IMR-90 (cell line): Measurements from ENCODE around the gene ACVR1B. TPM values are rescaled to one million over a fixed set of nuclear protein-coding genes. Genes with fewer than 3 reads are reported as not detected.

Experiments
- ATAC-seq: fragments of 200-7000 bp; cut with Tn5 transposase; 2 replicates; pipeline ENCODE4 v1.9.1; 2020; ENCODE audit warnings: low read depth, mild to moderate bottlenecking, moderate library complexity
- BruUV-seq: library from RNA; stranded (reverse); fragments of 400-500 nt; replicated peaks from 2 replicates; lab custom pipeline; 2021; lab: Mats Ljungman, UMichigan
- CTCF ChIA-PET: fragments of 300-600 bp; formaldehyde crosslinking; extraction: SDS; loops from one replicate; lab custom pipeline; 2021; ENCODE audit warnings: antibody characterized with exemption; lab: Yijun Ruan, JAX
- POLR2A ChIA-PET: fragments of 300-600 bp; sonication (Branson Sonifier 250); formaldehyde crosslinking; loops from one replicate; lab custom pipeline; 2022; ENCODE audit warnings: antibody characterized with exemption; ENCODE audit not compliant: unreplicated experiment; lab: Charles Lee
- DNase-seq: peaks from one replicate; pipeline ENCODE4 v3.0.0; 2013
- H2AFZ ChIP-seq: replicated peaks from 2 replicates; pipeline ENCODE3; 2013; ENCODE audit warnings: low read length, mild to moderate bottlenecking; ENCODE audit not compliant: poor library complexity
- H2AK5ac ChIP-seq: 2 replicates; pipeline ENCODE4 v1.6.1; 2013; ENCODE audit warnings: low read depth, low read length, inconsistent platforms
- H2AK9ac ChIP-seq: replicated peaks from 2 replicates; pipeline ENCODE3; 2013; ENCODE audit warnings: mild to moderate bottlenecking, low read depth, low read length, moderate library complexity; ENCODE audit not compliant: poor library complexity
- H2BK120ac ChIP-seq: 2 replicates; pipeline ENCODE4 v1.6.1; 2013; ENCODE audit warnings: low read depth, low read length, inconsistent platforms
- H2BK15ac ChIP-seq: 3 replicates; pipeline ENCODE4 v1.6.1; 2013; ENCODE audit warnings: low read depth, low read length, inconsistent platforms
- H2BK20ac ChIP-seq: 2 replicates; pipeline ENCODE4 v1.6.1; 2013; ENCODE audit warnings: low read depth, mild to moderate bottlenecking, inconsistent platforms, low read length, moderate library complexity
- H2BK5ac ChIP-seq: 2 replicates; pipeline ENCODE4 v1.6.1; 2013; ENCODE audit warnings: mild to moderate bottlenecking, low read depth, low read length, inconsistent platforms; ENCODE audit not compliant: poor library complexity, severe bottlenecking
- H3K14ac ChIP-seq: replicated peaks from 2 replicates; pipeline ENCODE4 v1.6.1; 2013; ENCODE audit warnings: low read depth, low read length, inconsistent platforms
- H3K18ac ChIP-seq: 2 replicates; pipeline ENCODE4 v1.6.1; 2013; ENCODE audit warnings: low read depth, low read length, control low read depth
- H3K23ac ChIP-seq: 2 replicates; pipeline ENCODE4 v1.6.1; 2013; ENCODE audit warnings: low read depth, low read length, inconsistent platforms
- H3K27ac ChIP-seq: 2 replicates; pipeline ENCODE4 v1.5.1; 2013; ENCODE audit warnings: mild to moderate bottlenecking, control low read depth, low read length; ENCODE audit not compliant: insufficient read depth
- H3K27me3 ChIP-seq: 2 replicates; pipeline ENCODE4 v1.6.1; 2013; ENCODE audit warnings: low read length; ENCODE audit not compliant: control insufficient read depth, insufficient read depth
- H3K36me3 ChIP-seq: 2 replicates; pipeline ENCODE4 v1.6.1; 2013; ENCODE audit warnings: low read length, mixed read lengths; ENCODE audit not compliant: control insufficient read depth, insufficient read depth
- H3K4ac ChIP-seq: 2 replicates; pipeline ENCODE4 v1.6.1; 2013; ENCODE audit warnings: low read depth, low read length, inconsistent platforms
- H3K4me1 ChIP-seq: 2 replicates; pipeline ENCODE4 v1.6.1; 2013; ENCODE audit warnings: low read length, mixed read lengths; ENCODE audit not compliant: control insufficient read depth, insufficient read depth
- H3K4me2 ChIP-seq: 2 replicates; pipeline ENCODE4 v1.6.1; 2013; ENCODE audit warnings: low read depth, mild to moderate bottlenecking, control low read depth, low read length, moderate library complexity
- H3K4me3 ChIP-seq: 2 replicates; pipeline ENCODE4 v1.5.1; 2013; ENCODE audit warnings: low read depth, mild to moderate bottlenecking, control low read depth, low read length, moderate library complexity; ENCODE audit not compliant: insufficient read depth
- H3K56ac ChIP-seq: 2 replicates; pipeline ENCODE4 v1.6.1; 2013; ENCODE audit warnings: low read length, inconsistent platforms; ENCODE audit not compliant: insufficient read depth; ENCODE audit errors: extremely low read depth
- H3K79me1 ChIP-seq, 2 experiments: 2 replicates each; pipeline ENCODE4 v1.6.1; 2013; ENCODE audit warnings: low read length in 2 of 2, inconsistent platforms in 1 of 2, low read depth in 1 of 2
- H3K9ac ChIP-seq: 2 replicates; pipeline ENCODE4 v1.6.1; 2013; ENCODE audit warnings: low read depth, low read length, control low read depth
- H3K9me1 ChIP-seq: 2 replicates; pipeline ENCODE4 v1.6.1; 2013; ENCODE audit warnings: low read length, inconsistent platforms; ENCODE audit not compliant: insufficient read depth
- H3K9me3 ChIP-seq: 2 replicates; pipeline ENCODE4 v1.6.1; 2013; ENCODE audit warnings: low read length; ENCODE audit not compliant: control insufficient read depth, insufficient read depth
- H4K20me1 ChIP-seq: 2 replicates; pipeline ENCODE4 v1.6.1; 2013; ENCODE audit warnings: low read length, inconsistent platforms; ENCODE audit not compliant: insufficient read depth
- H4K5ac ChIP-seq: 2 replicates; pipeline ENCODE4 v1.6.1; 2013; ENCODE audit warnings: mild to moderate bottlenecking, low read depth, low read length, control low read depth
- H4K8ac ChIP-seq, 2 experiments: 2 replicates each; pipeline ENCODE4 v1.6.1; 2013; ENCODE audit warnings: low read depth in 2 of 2, low read length in 2 of 2, control low read depth in 1 of 2, inconsistent platforms in 1 of 2
- H4K91ac ChIP-seq: 2 replicates; pipeline ENCODE4 v1.6.1; 2013; ENCODE audit warnings: low read depth, low read length, inconsistent platforms; ENCODE audit not compliant: insufficient read depth
- BHLHE40 ChIP-seq: fragments of 150-350 bp; IDR thresholded peaks from 2 replicates; pipeline ENCODE4 v1.6.1; 2016; ENCODE audit warnings: mild to moderate bottlenecking, low read depth, low read length
- CEBPB ChIP-seq: IDR thresholded peaks from 2 replicates; pipeline ENCODE4 v1.6.1; 2012; ENCODE audit warnings: low read depth, low read length, improper control_type of control experiment
- CHD1 ChIP-seq: IDR thresholded peaks from 2 replicates; pipeline ENCODE4 v1.6.1; 2012; ENCODE audit warnings: low read depth, low read length, improper control_type of control experiment
- CTCF ChIP-seq: conservative IDR thresholded peaks from 2 replicates; pipeline ENCODE4 v1.5.1; 2012; ENCODE audit warnings: mild to moderate bottlenecking, low read depth, low read length, improper control_type of control experiment
- ELK1 ChIP-seq: fragments of 150-350 bp; IDR thresholded peaks from 2 replicates; pipeline ENCODE4 v1.6.1; 2016; ENCODE audit warnings: low read depth, mild to moderate bottlenecking, low read length, moderate library complexity, borderline replicate concordance
- FOS ChIP-seq: fragments of 150-350 bp; IDR thresholded peaks from 2 replicates; pipeline ENCODE4 v1.6.1; 2016; ENCODE audit warnings: low read depth, low read length
- MAFK ChIP-seq: IDR thresholded peaks from 2 replicates; pipeline ENCODE4 v1.6.1; 2012; ENCODE audit warnings: low read depth, low read length, improper control_type of control experiment
- MAZ ChIP-seq: IDR thresholded peaks from 2 replicates; pipeline ENCODE4 v1.6.1; 2012; ENCODE audit warnings: low read depth, mild to moderate bottlenecking, low read length, improper control_type of control experiment, moderate library complexity, borderline replicate concordance
- MXI1 ChIP-seq: IDR thresholded peaks from 2 replicates; pipeline ENCODE4 v1.6.1; 2012; ENCODE audit warnings: low read depth, mild to moderate bottlenecking, low read length, moderate library complexity, borderline replicate concordance
- NFE2L2 ChIP-seq: fragments of 150-350 bp; IDR thresholded peaks from 2 replicates; pipeline ENCODE4 v1.6.1; 2016; ENCODE audit warnings: low read depth, mild to moderate bottlenecking, low read length
- POLR2A ChIP-seq: IDR thresholded peaks from 2 replicates; pipeline ENCODE4 v1.6.1; 2012; ENCODE audit warnings: mild to moderate bottlenecking, low read depth, low read length
- RAD21 ChIP-seq: IDR thresholded peaks from 2 replicates; pipeline ENCODE4 v1.6.1; 2012; ENCODE audit warnings: low read length, improper control_type of control experiment
- RCOR1 ChIP-seq: IDR thresholded peaks from 2 replicates; pipeline ENCODE4 v1.6.1; 2012; ENCODE audit warnings: mild to moderate bottlenecking, low read length, improper control_type of control experiment; ENCODE audit not compliant: insufficient replicate concordance
- RFX5 ChIP-seq: IDR thresholded peaks from 2 replicates; pipeline ENCODE4 v1.8.0; 2012; ENCODE audit warnings: low read depth, mild to moderate bottlenecking, low read length, moderate library complexity
- SMC3 ChIP-seq: fragments of 150-350 bp; IDR thresholded peaks from 2 replicates; pipeline ENCODE4 v1.6.1; 2016; ENCODE audit warnings: low read depth, mild to moderate bottlenecking, antibody characterized with exemption, low read length, moderate library complexity
- USF2 ChIP-seq: fragments of 150-350 bp; IDR thresholded peaks from 2 replicates; pipeline ENCODE4 v1.6.1; 2017; ENCODE audit warnings: mild to moderate bottlenecking, antibody characterized with exemption, low read length, low read depth
- WGBS, 2 experiments: methylation state at CpG; one replicate each; pipeline versions ENCODE4 v1.1.5 to v1.1.7; 2013; ENCODE audit warnings: missing lambda C conversion rate in 2 of 2; ENCODE audit not compliant: insufficient read length in 1 of 2; ENCODE audit errors: extremely low coverage in 2 of 2; 5-methylcytosine and 5-hydroxymethylcytosine counted together
- dilution Hi-C: fragments of 300-500 bp; cut with HindIII; formaldehyde crosslinking; loops from one replicate; pipeline ENCODE4 v1.14.3; 2018; ENCODE audit warnings: low sequenced_read_pairs; ENCODE audit not compliant: unreplicated experiment
- in situ Hi-C: fragments of 300-500 bp; cut with MboI; formaldehyde crosslinking; loops from 3 replicates; pipeline ENCODE4 v1.14.3; 2019; ENCODE audit warnings: low sequenced_read_pairs, inconsistent platforms, mixed read lengths
- intact Hi-C: fragments of 100-400 bp; cut with micrococcal nuclease; formaldehyde crosslinking; loops from 2 replicates; pipeline ENCODE4 v1.10.0; 2022
- polyA plus RNA-seq, 3 experiments: library from polyadenylated mRNA; depleted of rRNA; stranded (reverse); fragments of >200 nt; gene quantifications; 2 replicates each; pipeline ENCODE4 v1.2.3, GENCODE V29; 2012; ENCODE audit warnings: low replicate concordance in 1 of 3
- total RNA-seq: library from RNA; depleted of rRNA; stranded (reverse); fragments of >200 nt; gene quantifications from 2 replicates; pipeline ENCODE4 v1.2.3, GENCODE V29; 2012

The ACVR1B gene
- total and polyA plus RNA-seq, 2 of the 4 experiments (the other 2 are of a cell fraction), result 5.7 to 13.6 TPM

DNA sequence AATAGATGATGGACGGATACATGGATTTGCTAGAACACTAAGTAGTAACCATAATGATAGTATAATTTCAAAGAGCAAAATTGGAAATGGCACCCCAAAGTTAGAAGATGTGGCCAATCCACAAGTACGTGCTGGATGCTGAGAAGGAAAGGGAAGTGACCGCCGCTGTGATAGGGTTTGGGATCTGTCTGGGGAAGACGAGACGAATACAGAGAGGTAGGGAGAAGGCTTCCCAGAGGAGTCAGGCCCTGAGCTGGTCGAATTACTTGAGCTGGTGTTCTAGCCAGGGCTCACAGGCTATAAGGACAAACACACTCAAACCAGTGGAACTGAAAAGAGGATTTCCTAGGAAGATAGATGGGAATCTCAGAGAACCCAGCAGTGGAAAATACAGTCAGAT, 9.4 kb upstream of the ACVR1B start:
- Histone ChIP-seq H2BK120ac (no peak overlapping the region; the same call in 1 of the 2 replicates), H3K4ac (no peak overlapping the region), H2BK20ac (no peak overlapping the region), H2AFZ (no peak overlapping the region), H4K20me1 (no peaks in the 10 kb centered on the region), H3K27me3 (0 out of 2 replicates have a peak, but pooled peaks cover 2% of the 10 kb centered on the region), H2BK15ac (no peak overlapping the region), H3K79me1 (no peaks in the 10 kb centered on the region), H3K9me3 (peaks cover 10% of the 10 kb centered on the region), H3K4me1 (peaks cover 8% of the 10 kb centered on the region; the same call in 1 of the 2 replicates), H3K36me3 (no peaks in the 10 kb centered on the region), H3K4me3 (no peak overlapping the region), H3K9ac (no peak overlapping the region), H3K18ac (no peak overlapping the region), H3K23ac (no peak overlapping the region), H4K8ac (no peak overlapping the region), H2AK9ac (no peak overlapping the region), H4K5ac (no peak overlapping the region), H4K91ac (no peak overlapping the region), H2BK5ac (no peak overlapping the region), H3K9me1 (peaks cover 14% of the 10 kb centered on the region), H3K56ac (no peak overlapping the region), H2AK5ac (no peak overlapping the region), H3K27ac (no peak overlapping the region), H3K14ac (no peak overlapping the region), H3K4me2 (no peak overlapping the region)
- WGBS, 2 experiments, result 94% methylated on average over 3 of the region's 7 CpGs; no CpG with 5 or more reads in 1 of the 2 experiments
- dilution Hi-C loops (no loop called here), intact Hi-C loops (no loop called here), in situ Hi-C loops (no loop called here)
- ATAC-seq (no peak), DNase-seq (no peak)
- ChIA-PET POLR2A (no interaction called here), CTCF (no interaction called here)
- no TSS peak for BruUV-seq
- no peak for TF ChIP-seq MAZ
- TF ChIP-seq NFE2L2, result no peak
- TF ChIP-seq RCOR1, result no peak
- no peak for TF ChIP-seq POLR2A
- no peak for TF ChIP-seq ELK1
- no peak for TF ChIP-seq CHD1
- TF ChIP-seq USF2, result no peak
- no peak for TF ChIP-seq SMC3
- no peak for TF ChIP-seq MXI1
- TF ChIP-seq RAD21, result no peak
- no peak for TF ChIP-seq FOS
- TF ChIP-seq CTCF, result no peak
- TF ChIP-seq RFX5, result no peak
- no peak for TF ChIP-seq CEBPB
- TF ChIP-seq BHLHE40, result no peak
- TF ChIP-seq MAFK, result no peak
